GM15510 (cell line): ENCODE data around the gene FAM193A.

Source experiments
- POLR2A ChIP-seq: IDR thresholded peaks from 3 replicates; pipeline ENCODE4 v1.6.1; 2011; ENCODE audit warnings: borderline replicate concordance; ENCODE audit not compliant: insufficient read length; ENCODE audit errors: extremely low read depth

The FAM193A gene

GRCh38 chr4:2698504-2698903, 162.1 kb downstream of the FAM193A start:
- no peak for TF ChIP-seq POLR2A

GRCh38 chr4:2698951-2699505, 162.6 kb downstream of the FAM193A start:
- TF ChIP-seq POLR2A, result no peak

GRCh38 chr4:2699534-2699933, 163.1 kb downstream of the FAM193A start:
- no peak for TF ChIP-seq POLR2A

GRCh38 chr4:2700031-2700430, 163.6 kb downstream of the FAM193A start:
- TF ChIP-seq POLR2A, result no peak

GRCh38 chr4:2702361-2702760, 165.9 kb downstream of the FAM193A start:
- no peak for TF ChIP-seq POLR2A

- no peak for TF ChIP-seq POLR2A
Measured at GRCh38 chr4:2702770-2703169, 166.3 kb downstream of the FAM193A start.

GRCh38 chr4:2712261-2712842, 175.9 kb downstream of the FAM193A start:
- TF ChIP-seq POLR2A, result no peak

- no peak for TF ChIP-seq POLR2A
Measured at GRCh38 chr4:2713337-2713736, 176.9 kb downstream of the FAM193A start.

GRCh38 chr4:2714061-2714770, 177.8 kb downstream of the FAM193A start:
- TF ChIP-seq POLR2A, result no peak

- no peak for TF ChIP-seq POLR2A
Measured at GRCh38 chr4:2714918-2715317, 178.5 kb downstream of the FAM193A start.

- no peak for TF ChIP-seq POLR2A
Measured at GRCh38 chr4:2715426-2715825, 179.0 kb downstream of the FAM193A start.

GRCh38 chr4:2716236-2716635, 179.8 kb downstream of the FAM193A start:
- TF ChIP-seq POLR2A, result no peak

- TF ChIP-seq POLR2A, result no peak
Measured at GRCh38 chr4:2721586-2721985, 185.1 kb downstream of the FAM193A start.

GRCh38 chr4:2722033-2722432, 185.6 kb downstream of the FAM193A start:
- no peak for TF ChIP-seq POLR2A

GRCh38 chr4:2723751-2724150, 187.3 kb downstream of the FAM193A start:
- no peak for TF ChIP-seq POLR2A

GRCh38 chr4:2725380-2725779, 188.9 kb downstream of the FAM193A start:
- no peak for TF ChIP-seq POLR2A
